HG03378 (cell line): ENCODE measurements around the gene HLA-DPB1.
A peak's percentile ranks its signal among the peaks of the same experiment; 100 is the strongest.
"Not testable (repeated sequence)": the region's sequence is repeated elsewhere in the genome, so short reads cannot be mapped to it uniquely, and the experiment has no call there.

Experiments used
- ATAC-seq: cut with Tn5 transposase; IDR thresholded peaks from one replicate; pipeline ENCODE4 v1.9.1; 2021; ENCODE audit warnings: mild to moderate bottlenecking, moderate library complexity; ENCODE audit not compliant: unreplicated experiment

HLA-DPB1 gene

DNA sequence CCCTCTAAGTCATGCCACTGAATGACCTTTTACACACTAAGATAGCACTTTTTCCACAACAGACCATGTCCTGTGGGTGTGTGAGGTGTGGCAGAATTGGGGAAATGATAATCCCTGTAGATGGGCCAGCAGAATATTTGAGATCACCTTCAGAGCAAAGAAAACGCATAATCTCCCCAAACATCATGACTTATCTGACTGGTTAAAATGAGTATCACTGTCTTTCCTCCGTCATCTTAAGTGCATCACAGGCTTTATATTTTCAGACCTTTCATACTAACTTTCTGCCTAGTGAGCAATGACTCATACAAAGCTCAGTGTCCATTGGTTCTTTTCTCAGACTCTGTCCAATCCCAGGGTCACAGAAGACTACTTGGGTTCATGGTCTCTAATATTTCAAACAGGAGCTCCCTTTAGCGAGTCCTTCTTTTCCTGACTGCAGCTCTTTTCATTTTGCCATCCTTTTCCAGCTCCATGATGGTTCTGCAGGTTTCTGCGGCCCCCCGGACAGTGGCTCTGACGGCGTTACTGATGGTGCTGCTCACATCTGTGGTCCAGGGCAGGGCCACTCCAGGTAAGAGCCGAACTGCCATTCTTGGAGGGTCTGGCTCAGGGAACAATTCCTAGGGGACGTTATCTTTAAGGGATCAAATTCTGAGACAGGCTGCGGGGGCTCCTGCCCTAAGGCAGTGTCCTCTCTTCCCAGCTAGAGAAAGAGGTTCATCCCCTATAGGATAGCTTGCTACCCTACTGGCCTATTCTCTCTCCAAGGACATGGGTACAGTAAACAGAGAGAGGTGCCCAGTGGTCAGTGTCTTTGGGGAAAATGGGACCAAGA lies at the start of gene HLA-DPB1:
Gene HLA-DPB1 (plus strand): TSS at position 423 of the 838 bp plus-strand sequence. CDS start 52 bp downstream, at position 475.
- peak; percentile 66 for ATAC-seq

- ATAC-seq = no peak
Observed at GRCh38 chr6:33028220-33028849, 47.5 kb upstream of the HLA-DPB1 start.

- ATAC-seq = peak; percentile 72
Observed at GRCh38 chr6:33029328-33030184, 46.2 kb upstream of the HLA-DPB1 start.

GRCh38 chr6:33030245-33030644 lies 45.5 kb upstream of the HLA-DPB1 start:
- no peak for ATAC-seq

DNA sequence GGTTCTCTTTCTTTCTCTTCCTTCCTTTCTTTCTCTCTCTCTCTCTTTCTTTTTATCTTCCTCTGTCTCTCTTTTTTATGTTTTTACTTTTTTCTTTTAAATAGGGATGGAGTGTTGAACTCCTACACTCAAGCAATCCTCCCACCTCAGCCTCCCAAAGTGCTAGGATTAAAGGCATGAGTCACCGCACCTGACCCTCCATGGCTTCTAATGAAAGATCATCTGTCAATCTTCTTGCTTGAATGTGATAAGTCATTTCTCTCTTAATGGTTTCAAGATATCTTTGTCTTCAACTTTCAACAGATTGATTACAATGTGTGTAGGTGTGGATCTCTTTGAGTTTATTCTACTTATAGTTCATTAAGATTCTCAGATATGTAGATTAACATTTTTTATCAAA lies 41.2 kb upstream of the HLA-DPB1 start:
- no peak for ATAC-seq

- no peak for ATAC-seq
Observed at GRCh38 chr6:33036535-33036934, 39.3 kb upstream of the HLA-DPB1 start.

DNA sequence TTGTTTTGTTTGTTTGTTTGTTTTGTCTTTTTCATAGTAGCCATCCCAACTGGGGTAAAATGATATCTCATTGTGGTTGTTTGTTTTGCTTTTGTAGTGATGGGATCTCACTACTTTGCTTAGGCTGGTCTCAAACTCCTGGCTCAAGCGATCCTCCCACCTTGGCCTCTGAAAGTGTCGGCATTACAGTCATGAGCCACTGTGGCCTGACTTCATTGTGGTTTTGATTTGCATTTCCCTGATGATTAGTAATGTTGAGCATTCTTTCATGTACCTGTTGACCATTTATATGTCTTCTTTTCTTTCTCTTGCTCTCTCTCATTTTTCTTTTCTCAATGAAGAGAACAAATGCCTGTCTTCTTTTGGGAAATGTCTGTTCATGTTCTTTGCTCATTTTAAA lies 35.6 kb upstream of the HLA-DPB1 start:
- ATAC-seq = no peak

- ATAC-seq = no peak
Observed at GRCh38 chr6:33049323-33050013, 26.3 kb upstream of the HLA-DPB1 start.

DNA sequence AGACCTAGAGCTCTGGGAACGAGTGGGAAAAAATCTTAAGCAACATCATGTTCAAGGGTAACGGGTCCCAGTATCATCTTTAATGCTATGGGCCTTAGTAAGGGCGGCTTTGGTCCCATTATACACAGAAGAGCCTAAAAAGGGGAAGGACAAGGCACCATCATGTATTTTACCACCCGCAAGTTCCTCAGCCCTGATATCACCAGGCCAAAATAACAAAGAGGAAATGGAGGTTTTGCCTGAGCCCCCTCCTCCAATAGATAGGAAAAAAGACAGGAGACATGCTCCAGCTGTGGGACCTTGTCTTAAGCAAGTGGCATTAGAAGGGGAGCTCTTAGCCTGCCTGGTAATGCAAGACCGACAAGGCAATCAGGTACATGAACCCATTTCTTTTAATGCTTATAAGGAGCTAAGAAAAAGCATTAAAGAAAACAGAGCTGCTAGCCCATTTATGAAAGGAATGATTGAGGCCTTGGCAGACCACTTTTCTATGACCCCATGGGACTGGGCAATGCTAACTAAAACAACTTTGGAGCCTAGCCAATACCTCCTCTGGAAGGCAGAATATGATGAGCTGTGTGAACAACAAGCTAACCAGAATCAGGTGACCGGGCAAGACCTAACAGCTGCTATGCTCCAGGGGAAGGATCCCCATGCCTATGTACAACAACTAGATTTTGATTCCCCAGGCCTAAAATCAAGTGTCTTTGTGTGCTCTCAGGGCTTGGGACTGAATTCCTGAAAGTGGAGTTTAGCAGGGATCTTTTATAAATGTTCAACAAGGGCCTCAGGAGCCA lies 25.6 kb upstream of the HLA-DPB1 start:
- no peak for ATAC-seq

DNA sequence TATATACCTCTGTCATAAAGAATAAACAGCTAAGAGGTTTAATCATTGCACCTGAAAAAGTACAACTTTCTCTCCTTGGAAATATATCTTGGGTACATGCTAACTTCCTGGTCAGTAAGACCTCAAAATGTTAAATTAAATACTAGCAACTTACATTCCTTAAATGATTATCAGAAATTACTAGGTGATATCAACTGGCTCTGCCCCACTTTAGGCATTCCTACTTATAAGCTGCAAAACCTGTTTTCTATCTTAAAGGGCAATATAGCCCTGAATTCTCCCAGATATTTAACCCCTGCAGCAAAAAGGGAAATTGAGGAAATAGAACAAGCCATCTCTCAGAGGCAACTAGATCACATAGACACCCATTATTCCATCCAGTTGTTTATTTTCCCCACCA lies 23.2 kb upstream of the HLA-DPB1 start:
- ATAC-seq = no peak

DNA sequence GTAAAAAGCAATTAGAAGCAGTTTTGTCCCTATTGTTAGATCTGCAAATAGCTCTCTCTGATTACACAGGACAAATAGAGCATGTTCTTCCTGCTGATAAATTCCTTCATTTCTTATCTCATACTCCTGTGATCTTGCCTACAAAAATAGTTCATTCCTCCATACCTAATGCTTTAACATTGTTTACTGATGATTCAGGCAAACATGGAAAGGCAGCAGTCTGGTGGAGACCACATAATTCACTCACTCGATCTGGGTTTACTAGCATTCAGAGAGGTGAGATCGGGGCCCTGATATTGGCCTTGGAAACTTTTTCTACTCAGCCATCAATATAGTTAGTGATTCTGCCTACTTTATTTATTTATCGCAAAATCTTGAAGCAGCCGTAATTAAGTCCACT lies 22.6 kb upstream of the HLA-DPB1 start:
- no peak for ATAC-seq

- ATAC-seq = no peak
Observed at GRCh38 chr6:33057222-33058150, 18.3 kb upstream of the HLA-DPB1 start.

DNA sequence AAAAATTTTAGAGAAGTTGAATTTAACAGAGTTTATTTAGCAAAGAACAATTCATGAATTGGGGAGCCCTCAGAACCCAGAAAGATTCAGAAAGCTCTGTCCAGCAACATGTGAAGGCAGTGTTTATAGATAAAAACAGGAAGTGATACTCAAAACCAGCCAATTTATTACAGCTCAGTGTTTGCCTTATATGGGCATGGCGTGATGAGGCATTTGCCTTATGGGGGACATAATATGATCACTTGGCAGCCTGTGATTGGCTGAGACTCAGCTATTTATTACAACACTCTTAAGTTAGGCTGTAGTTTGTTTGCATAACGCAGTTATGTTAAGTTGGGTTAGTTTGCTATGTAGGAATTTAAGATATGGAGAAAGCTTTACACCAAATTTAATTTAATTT lies 13.8 kb upstream of the HLA-DPB1 start:
- no peak for ATAC-seq

DNA sequence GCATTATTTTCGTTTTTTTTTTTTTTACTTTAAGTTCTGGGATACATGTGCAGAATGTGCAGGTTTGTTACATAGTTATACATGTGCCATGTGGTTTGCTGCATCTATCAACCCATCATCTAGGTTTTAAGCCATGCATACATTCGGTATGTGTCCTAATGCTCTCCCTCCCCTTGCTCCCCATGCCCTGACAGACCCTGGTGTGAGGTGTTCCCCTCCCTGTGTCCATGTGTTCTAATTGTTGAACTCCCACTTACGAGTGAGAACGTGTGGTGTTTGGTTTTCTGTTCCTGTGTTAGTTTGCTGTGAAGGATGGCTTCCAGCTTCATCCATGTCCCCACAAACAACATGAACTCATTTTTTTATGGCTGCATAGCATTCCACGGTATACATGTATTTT lies 12.4 kb upstream of the HLA-DPB1 start:
- not testable (repeated sequence) for ATAC-seq

DNA sequence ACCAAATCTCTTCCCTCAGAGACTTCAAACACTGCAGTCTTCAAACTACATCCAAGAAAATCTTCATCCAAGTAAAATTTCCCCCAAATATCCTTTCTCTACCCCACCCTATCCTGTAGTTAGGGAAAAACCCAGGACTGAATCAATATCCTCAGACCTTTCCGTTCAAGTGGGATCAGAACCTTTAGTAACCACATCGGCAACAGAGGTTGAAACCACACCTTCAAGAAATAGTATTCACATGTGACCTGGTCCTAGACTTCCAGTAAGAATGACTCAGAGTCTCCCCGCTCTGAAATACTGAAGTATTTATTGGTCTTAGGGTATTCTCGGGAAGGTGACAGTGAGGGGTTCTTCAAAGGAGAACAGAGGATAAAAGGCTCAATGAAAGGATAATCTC lies 11.1 kb upstream of the HLA-DPB1 start:
- ATAC-seq = no peak

DNA sequence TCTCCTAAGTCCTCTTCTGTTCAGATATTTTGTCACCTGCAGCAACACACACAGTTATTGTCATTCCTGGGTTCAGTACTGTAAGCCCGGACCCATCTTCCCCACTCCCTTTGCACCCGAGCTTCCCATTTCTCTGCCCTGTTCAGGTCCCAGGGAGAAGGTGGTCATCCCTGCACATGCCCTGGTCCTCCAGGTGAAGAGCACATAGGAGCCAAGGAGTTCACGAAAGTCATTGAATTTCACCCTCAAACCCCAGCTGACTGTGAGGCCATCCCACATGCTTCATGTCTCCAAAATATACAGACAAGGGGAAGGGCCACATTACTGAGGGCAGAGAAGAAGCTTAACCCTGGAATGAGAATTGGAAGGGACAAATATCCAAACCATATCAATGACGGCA lies 10.5 kb upstream of the HLA-DPB1 start:
- no peak for ATAC-seq

DNA sequence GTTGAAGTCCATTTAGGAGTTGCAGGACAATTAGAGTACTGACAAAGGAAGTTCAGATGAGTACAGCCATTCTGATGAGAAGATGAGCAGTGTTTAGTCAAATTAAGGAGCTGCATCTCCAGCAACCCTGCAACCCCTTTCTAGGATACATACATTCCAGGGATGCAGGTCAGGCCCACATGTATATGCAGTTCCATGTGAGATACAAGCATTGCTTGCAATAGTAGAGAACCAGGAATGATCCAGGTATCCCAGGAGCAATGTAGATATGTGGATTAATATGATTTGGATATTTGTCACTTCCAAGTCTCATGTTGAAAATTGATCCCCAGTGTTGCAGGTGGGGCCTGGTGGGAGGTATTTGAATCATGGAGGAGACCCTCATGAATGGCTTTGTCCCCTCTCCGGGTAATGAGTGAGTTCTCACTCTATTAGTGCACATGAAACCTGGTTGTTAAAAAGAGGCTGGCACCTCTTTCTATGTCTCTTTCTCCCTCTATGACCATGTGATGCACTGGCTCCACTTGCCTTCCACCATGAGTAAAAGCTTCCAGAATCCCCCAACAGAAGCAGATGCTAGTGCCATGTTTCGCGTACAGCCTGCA lies 8.8 kb upstream of the HLA-DPB1 start:
- ATAC-seq = no peak

- ATAC-seq = no peak
Observed at GRCh38 chr6:33069021-33069738, 6.6 kb upstream of the HLA-DPB1 start.
